DMS153 (cell line): Measurements from ENCODE around the gene STX4.

Source experiments
- DNase-seq: peaks from one replicate; lab custom pipeline; 2025; lab: John Stamatoyannopoulos, UW

Gene STX4

GRCh38 chr16:31067342-31067741, 34.0 kb downstream of the STX4 start:
- no peak for DNase-seq

- no peak for DNase-seq
Measured at GRCh38 chr16:31071861-31072260, 38.5 kb downstream of the STX4 start.

- DNase-seq = no peak
Measured at GRCh38 chr16:31072540-31073141, 39.3 kb downstream of the STX4 start.

- DNase-seq = peak; percentile 75
Measured at GRCh38 chr16:31073142-31073969, 40.0 kb downstream of the STX4 start.

GRCh38 chr16:31073970-31074813, 40.8 kb downstream of the STX4 start, which contains the start of the genes ZNF646 and ZNF668:
ZNF646 (plus strand) TSS chr16:31074422; CDS start chr16:31076325, 1,903 bp downstream.
ZNF668 (minus strand) TSS chr16:31074240; CDS start chr16:31064459, 9,781 bp downstream.
- peak; percentile 99 for DNase-seq

- DNase-seq = no peak
Measured at GRCh38 chr16:31074814-31075183, 41.4 kb downstream of the STX4 start.

- no peak for DNase-seq
Measured at GRCh38 chr16:31076319-31076718, 43.0 kb downstream of the STX4 start.

GRCh38 chr16:31077024-31077423, 43.7 kb downstream of the STX4 start:
- no peak for DNase-seq

- DNase-seq = no peak
Measured at GRCh38 chr16:31077592-31078396, 44.4 kb downstream of the STX4 start.

- no peak for DNase-seq
Measured at GRCh38 chr16:31078597-31079341, 45.4 kb downstream of the STX4 start.

- no peak for DNase-seq
Measured at GRCh38 chr16:31079342-31079944, 46.1 kb downstream of the STX4 start.

- DNase-seq = no peak
Measured at GRCh38 chr16:31080035-31080629, 46.8 kb downstream of the STX4 start.

- no peak for DNase-seq
Measured at GRCh38 chr16:31080756-31081419, 47.5 kb downstream of the STX4 start.

GRCh38 chr16:31081428-31082351, 48.3 kb downstream of the STX4 start:
- DNase-seq = no peak

GRCh38 chr16:31082368-31083045, 49.1 kb downstream of the STX4 start:
- DNase-seq = no peak

- DNase-seq = no peak
Measured at GRCh38 chr16:31083081-31083480, 49.7 kb downstream of the STX4 start.

- no peak for DNase-seq
Measured at GRCh38 chr16:31083556-31083955, 50.2 kb downstream of the STX4 start.

GRCh38 chr16:31083981-31084380, 50.6 kb downstream of the STX4 start:
- no peak for DNase-seq
